ENCODE measurements around the gene TRHDE.

The TRHDE gene

DNA sequence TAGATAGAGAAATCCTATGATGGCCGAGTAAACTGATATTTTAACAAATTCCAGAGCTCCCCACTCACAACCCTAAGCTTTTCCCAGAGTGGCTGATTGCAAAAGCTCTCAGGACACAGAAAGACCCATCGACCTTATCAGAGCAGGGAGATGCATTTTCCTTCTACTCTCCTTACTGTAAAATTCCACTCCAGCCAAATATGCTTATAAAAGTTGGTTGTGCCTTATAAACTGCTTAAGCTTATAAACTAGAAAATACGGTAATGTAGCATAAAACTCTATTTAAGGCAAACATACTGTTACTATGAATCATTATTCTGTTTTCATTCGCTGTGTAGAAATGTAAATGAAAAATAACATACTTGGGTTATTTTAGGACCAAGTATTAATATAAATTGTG lies 41.6 kb upstream of the TRHDE start:
- Histone ChIP-seq H3K27me3 (ENCODE audit: insufficient read depth, poor library complexity, severe bottlenecking) (no peaks in the 10 kb centered on the region), H3K4me3 (replicated peaks; ENCODE audit: insufficient read depth, low read length) (no peak overlapping the region), H3K27ac (replicated peaks) (no peak overlapping the region)
- TF ChIP-seq SPI1 (IDR thresholded peaks at IDR 0.05; ENCODE audit: borderline replicate concordance, low read depth) (no peak), GABPA (IDR thresholded peaks at IDR 0.05; ENCODE audit: low read depth) (no peak), POLR2AphosphoS5 (IDR thresholded peaks at IDR 0.05; ENCODE audit: low read depth) (no peak)
- TF ChIP-seq, protein P1, sequence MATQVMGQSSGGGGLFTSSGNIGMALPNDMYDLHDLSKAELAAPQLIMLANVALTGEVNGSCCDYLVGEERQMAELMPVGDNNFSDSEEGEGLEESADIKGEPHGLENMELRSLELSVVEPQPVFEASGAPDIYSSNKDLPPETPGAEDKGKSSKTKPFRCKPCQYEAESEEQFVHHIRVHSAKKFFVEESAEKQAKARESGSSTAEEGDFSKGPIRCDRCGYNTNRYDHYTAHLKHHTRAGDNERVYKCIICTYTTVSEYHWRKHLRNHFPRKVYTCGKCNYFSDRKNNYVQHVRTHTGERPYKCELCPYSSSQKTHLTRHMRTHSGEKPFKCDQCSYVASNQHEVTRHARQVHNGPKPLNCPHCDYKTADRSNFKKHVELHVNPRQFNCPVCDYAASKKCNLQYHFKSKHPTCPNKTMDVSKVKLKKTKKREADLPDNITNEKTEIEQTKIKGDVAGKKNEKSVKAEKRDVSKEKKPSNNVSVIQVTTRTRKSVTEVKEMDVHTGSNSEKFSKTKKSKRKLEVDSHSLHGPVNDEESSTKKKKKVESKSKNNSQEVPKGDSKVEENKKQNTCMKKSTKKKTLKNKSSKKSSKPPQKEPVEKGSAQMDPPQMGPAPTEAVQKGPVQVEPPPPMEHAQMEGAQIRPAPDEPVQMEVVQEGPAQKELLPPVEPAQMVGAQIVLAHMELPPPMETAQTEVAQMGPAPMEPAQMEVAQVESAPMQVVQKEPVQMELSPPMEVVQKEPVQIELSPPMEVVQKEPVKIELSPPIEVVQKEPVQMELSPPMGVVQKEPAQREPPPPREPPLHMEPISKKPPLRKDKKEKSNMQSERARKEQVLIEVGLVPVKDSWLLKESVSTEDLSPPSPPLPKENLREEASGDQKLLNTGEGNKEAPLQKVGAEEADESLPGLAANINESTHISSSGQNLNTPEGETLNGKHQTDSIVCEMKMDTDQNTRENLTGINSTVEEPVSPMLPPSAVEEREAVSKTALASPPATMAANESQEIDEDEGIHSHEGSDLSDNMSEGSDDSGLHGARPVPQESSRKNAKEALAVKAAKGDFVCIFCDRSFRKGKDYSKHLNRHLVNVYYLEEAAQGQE (IDR thresholded peaks at IDR 0.05; ENCODE audit: insufficient replicate concordance, low read depth): no peak
- TF ChIP-seq, protein P2, sequence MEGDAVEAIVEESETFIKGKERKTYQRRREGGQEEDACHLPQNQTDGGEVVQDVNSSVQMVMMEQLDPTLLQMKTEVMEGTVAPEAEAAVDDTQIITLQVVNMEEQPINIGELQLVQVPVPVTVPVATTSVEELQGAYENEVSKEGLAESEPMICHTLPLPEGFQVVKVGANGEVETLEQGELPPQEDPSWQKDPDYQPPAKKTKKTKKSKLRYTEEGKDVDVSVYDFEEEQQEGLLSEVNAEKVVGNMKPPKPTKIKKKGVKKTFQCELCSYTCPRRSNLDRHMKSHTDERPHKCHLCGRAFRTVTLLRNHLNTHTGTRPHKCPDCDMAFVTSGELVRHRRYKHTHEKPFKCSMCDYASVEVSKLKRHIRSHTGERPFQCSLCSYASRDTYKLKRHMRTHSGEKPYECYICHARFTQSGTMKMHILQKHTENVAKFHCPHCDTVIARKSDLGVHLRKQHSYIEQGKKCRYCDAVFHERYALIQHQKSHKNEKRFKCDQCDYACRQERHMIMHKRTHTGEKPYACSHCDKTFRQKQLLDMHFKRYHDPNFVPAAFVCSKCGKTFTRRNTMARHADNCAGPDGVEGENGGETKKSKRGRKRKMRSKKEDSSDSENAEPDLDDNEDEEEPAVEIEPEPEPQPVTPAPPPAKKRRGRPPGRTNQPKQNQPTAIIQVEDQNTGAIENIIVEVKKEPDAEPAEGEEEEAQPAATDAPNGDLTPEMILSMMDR (IDR thresholded peaks at IDR 0.05; ENCODE audit: insufficient read depth, low read length): no peak
- DNase-seq (ENCODE audit: low read depth in 1 of 2, low spot score in 1 of 2): no peak

DNA sequence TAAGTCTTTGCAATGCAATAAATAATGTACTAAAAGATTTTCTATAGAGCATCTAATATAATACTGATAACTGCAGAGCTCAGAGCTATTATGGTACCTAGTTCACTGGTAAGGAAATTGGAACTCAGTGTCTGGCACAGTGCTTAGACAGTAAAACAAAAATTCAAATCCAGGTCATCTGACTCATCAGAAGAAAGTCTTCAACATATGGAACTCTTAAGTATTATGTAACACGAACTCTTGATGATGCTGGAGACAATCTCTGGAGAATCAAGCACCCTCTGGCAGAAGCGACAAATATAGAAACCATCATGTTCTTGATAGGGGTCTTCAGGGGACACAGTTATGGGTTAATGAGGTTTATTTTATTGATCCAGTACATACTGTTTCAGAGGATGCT lies 37.3 kb upstream of the TRHDE start:
- Histone ChIP-seq H3K4me3 (replicated peaks; ENCODE audit: insufficient read depth, low read length) (no peak overlapping the region), H3K27me3 (ENCODE audit: insufficient read depth, poor library complexity, severe bottlenecking) (no peaks in the 10 kb centered on the region), H3K27ac (replicated peaks) (no peak overlapping the region)
- TF ChIP-seq POLR2AphosphoS5 (IDR thresholded peaks at IDR 0.05; ENCODE audit: low read depth) (no peak), SPI1 (IDR thresholded peaks at IDR 0.05; ENCODE audit: borderline replicate concordance, low read depth) (no peak), GABPA (IDR thresholded peaks at IDR 0.05; ENCODE audit: low read depth) (no peak)
- TF ChIP-seq, protein P2 (IDR thresholded peaks at IDR 0.05; ENCODE audit: insufficient read depth, low read length): no peak
- TF ChIP-seq, protein P1 (IDR thresholded peaks at IDR 0.05; ENCODE audit: insufficient replicate concordance, low read depth): no peak
- no peak for DNase-seq (ENCODE audit: low read depth in 1 of 2, low spot score in 1 of 2)

DNA sequence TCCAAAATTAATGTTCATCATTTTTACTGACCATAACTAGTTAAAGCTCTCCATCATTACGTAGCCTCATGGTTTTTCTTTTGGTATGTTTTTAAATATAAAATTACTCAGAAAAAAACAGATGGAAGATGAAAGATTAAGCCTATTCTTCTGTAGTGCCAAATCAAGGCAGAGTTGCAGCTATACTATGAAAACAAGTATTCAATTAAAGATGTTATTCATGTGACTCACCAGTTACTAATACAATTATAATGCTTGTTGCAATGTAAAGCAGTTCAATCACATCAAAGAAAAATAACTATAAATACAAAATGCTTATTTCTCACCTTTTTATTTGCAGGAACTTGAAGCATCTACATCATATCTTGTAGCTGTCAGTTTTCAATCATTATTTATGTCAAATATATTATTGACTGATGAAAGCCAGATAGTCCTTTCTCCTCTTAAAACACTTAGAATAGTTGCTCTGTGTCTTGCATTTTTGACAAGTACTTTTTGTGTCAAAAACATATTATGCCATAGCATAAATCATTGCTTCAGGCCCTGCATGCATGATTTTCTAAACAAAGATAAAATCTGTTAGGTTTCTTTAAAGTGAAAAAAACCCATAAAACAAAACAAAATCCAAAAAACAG lies 36.0 kb upstream of the TRHDE start:
- no peak for DNase-seq (ENCODE audit: low read depth in 1 of 2, low spot score in 1 of 2)
- no peak for TF ChIP-seq SPI1 (IDR thresholded peaks at IDR 0.05; ENCODE audit: borderline replicate concordance, low read depth)
- no peak for TF ChIP-seq GABPA (IDR thresholded peaks at IDR 0.05; ENCODE audit: low read depth)
- TF ChIP-seq, protein P1 (IDR thresholded peaks at IDR 0.05; ENCODE audit: insufficient replicate concordance, low read depth): no peak
- TF ChIP-seq POLR2AphosphoS5 (IDR thresholded peaks at IDR 0.05; ENCODE audit: low read depth): no peak
- TF ChIP-seq, protein P2 (IDR thresholded peaks at IDR 0.05; ENCODE audit: insufficient read depth, low read length): no peak

More for the DNA sequence above, 36.0 kb upstream of the TRHDE start:
- no peaks in the 10 kb centered on the region for H3K27me3 ChIP-seq (ENCODE audit: insufficient read depth, poor library complexity, severe bottlenecking)
- no peak overlapping the region for H3K27ac ChIP-seq (replicated peaks)
- no peak overlapping the region for H3K4me3 ChIP-seq (replicated peaks; ENCODE audit: insufficient read depth, low read length)

Measured in HL-60 (cell line).